AG04449 (cell line): Measurements from ENCODE around the gene QRICH1.

Experiments used
- CTCF ChIA-PET: fragments of 350-600 bp; formaldehyde crosslinking; extraction: SDS; loops from one replicate; lab custom pipeline; 2021; ENCODE audit warnings: antibody characterized with exemption; lab: Yijun Ruan, JAX
- POLR2A ChIA-PET: fragments of 400-600, 350-600 bp; formaldehyde crosslinking; extraction: SDS; loops from one replicate; lab custom pipeline; 2020; ENCODE audit warnings: antibody characterized with exemption, inconsistent platforms; lab: Yijun Ruan, JAX
- DNase-seq: peaks from one replicate; pipeline ENCODE4 v3.0.0-alpha.2; 2010; ENCODE audit warnings: low read depth, low spot score
- H3K4me3 ChIP-seq: 2 replicates; pipeline ENCODE4 v1.5.1; 2011; ENCODE audit warnings: low read depth, mild to moderate bottlenecking, control low read depth, low read length
- CTCF ChIP-seq: IDR thresholded peaks from one replicate; pipeline ENCODE4 v1.5.1; 2011; ENCODE audit warnings: mild to moderate bottlenecking, moderate library complexity, low read length, control low read depth, inconsistent platforms; ENCODE audit not compliant: insufficient read depth; ENCODE audit errors: missing control alignments

QRICH1 gene

GRCh38 chr3:48991851-48992545, 101.9 kb downstream of the QRICH1 start:
- no peak for TF ChIP-seq CTCF
- peak overlapping the region; percentile 82 for H3K4me3 ChIP-seq
- DNase-seq, result no peak
- POLR2A ChIA-PET, result interaction anchor here (1.2 to 3.4 kb wide), 2 partner anchors 14 to 28 kb away, joined by 5 to 33 read pairs; partner anchors contain the start of gene WDR6
- CTCF ChIA-PET, result interaction anchor here (0.9 to 6.0 kb wide), 7 partner anchors 8 to 252 kb away, joined by 3 to 64 read pairs (median 4); partner anchors contain the start of genes NDUFAF3 and WDR6

- no peak for DNase-seq
- no peak for TF ChIP-seq CTCF
- CTCF ChIA-PET, result interaction anchor here (0.6 to 6.0 kb wide), 8 partner anchors 9 to 251 kb away, joined by 3 to 64 read pairs (median 4); partner anchors contain the start of genes NDUFAF3 and WDR6
- H3K4me3 ChIP-seq, result peak overlapping the region; percentile 82
- POLR2A ChIA-PET, result interaction anchor here (1.0 to 3.4 kb wide), 4 partner anchors 16 to 38 kb away, joined by 4 to 33 read pairs (median 6); partner anchors contain the start of genes IMPDH2 and WDR6
Observed at GRCh38 chr3:48990636-48991469, 103.0 kb downstream of the QRICH1 start.

DNA sequence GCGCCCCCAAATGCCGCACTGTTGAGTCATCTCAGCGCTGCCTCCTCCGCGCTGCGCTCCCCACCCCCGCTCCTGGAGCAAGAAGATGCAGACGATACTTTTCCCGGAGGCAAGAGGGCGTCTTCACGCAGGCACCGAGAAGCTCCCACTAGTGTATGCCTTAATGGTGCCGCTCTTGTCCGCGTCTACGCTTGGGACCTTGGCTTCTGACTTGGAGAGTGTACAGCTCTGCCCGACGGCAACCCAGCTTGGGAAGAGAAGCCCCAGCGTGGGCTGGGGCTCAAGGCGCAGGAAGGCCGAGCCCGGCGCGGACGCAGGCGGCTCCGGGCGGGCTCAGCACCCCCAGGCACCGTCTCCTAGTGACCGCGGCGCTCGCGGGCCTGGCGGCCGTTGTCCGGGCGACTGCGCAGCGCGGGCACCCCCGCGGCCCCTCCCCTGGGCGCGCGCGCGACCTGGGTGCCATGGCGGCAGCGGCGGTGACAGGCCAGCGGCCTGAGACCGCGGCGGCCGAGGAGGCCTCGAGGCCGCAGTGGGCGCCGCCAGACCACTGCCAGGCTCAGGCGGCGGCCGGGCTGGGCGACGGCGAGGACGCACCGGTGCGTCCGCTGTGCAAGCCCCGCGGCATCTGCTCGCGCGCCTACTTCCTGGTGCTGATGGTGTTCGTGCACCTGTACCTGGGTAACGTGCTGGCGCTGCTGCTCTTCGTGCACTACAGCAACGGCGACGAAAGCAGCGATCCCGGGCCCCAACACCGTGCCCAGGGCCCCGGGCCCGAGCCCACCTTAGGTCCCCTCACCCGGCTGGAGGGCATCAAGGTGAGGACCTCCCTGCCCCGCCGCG, 103.9 kb downstream of the QRICH1 start, which contains the start of gene P4HTM:
Gene P4HTM, plus strand, starts transcription at position 446 of the 840 bp plus-strand sequence. Its CDS starts 16 bp downstream, at position 462.
- H3K4me3 ChIP-seq, result peak within 1 kb of the TSS; percentile 82
- ChIA-PET CTCF (interaction anchor here (0.8 to 6.0 kb wide), 20 partner anchors 10 to 250 kb away, joined by 3 to 64 read pairs (median 5); partner anchors contain the start of genes NDUFAF3, QRICH1 and WDR6), POLR2A (interaction anchor here (0.7 to 3.4 kb wide), 10 partner anchors 10 to 175 kb away, joined by 3 to 43 read pairs (median 4); partner anchors contain the start of genes DALRD3, IMPDH2, NDUFAF3 and QRICH1)
- peak; percentile 66 for TF ChIP-seq CTCF
- DNase-seq, result peak; percentile 57

GRCh38 chr3:48989126-48989795, 104.6 kb downstream of the QRICH1 start:
- POLR2A ChIA-PET, result interaction anchor here (0.7 to 3.4 kb wide), 12 partner anchors 11 to 175 kb away, joined by 3 to 43 read pairs (median 4); partner anchors contain the start of genes DALRD3, IMPDH2, NDUFAF3 and QRICH1
- peak overlapping the region; percentile 82 for H3K4me3 ChIP-seq
- CTCF ChIA-PET, result interaction anchor here (0.8 to 6.0 kb wide), 20 partner anchors 10 to 250 kb away, joined by 3 to 64 read pairs (median 4); partner anchors contain the start of genes NDUFAF3, QRICH1 and WDR6
- TF ChIP-seq CTCF, result no peak
- DNase-seq, result no peak

- no peak for DNase-seq
- CTCF ChIA-PET, result interaction anchor here (1.3 to 4.4 kb wide), 3 partner anchors 12 to 36 kb away, joined by 4 to 38 read pairs (median 24); partner anchors contain the start of gene NDUFAF3
- no peak overlapping the region for H3K4me3 ChIP-seq
- POLR2A ChIA-PET, result interaction anchor here (1.2 kb wide), 1 partner anchor 34 kb away, joined by 3 read pairs; no protein-coding TSS in a partner anchor
- no peak for TF ChIP-seq CTCF
Observed at GRCh38 chr3:48985831-48986376, 108.0 kb downstream of the QRICH1 start.
